NCI-H524 (cell line): ENCODE measurements around the gene CDH11.

Experiments used
- DNase-seq, 2 experiments: peaks; one replicate each; lab custom pipeline; 2025; lab: John Stamatoyannopoulos, UW

The CDH11 gene

DNA sequence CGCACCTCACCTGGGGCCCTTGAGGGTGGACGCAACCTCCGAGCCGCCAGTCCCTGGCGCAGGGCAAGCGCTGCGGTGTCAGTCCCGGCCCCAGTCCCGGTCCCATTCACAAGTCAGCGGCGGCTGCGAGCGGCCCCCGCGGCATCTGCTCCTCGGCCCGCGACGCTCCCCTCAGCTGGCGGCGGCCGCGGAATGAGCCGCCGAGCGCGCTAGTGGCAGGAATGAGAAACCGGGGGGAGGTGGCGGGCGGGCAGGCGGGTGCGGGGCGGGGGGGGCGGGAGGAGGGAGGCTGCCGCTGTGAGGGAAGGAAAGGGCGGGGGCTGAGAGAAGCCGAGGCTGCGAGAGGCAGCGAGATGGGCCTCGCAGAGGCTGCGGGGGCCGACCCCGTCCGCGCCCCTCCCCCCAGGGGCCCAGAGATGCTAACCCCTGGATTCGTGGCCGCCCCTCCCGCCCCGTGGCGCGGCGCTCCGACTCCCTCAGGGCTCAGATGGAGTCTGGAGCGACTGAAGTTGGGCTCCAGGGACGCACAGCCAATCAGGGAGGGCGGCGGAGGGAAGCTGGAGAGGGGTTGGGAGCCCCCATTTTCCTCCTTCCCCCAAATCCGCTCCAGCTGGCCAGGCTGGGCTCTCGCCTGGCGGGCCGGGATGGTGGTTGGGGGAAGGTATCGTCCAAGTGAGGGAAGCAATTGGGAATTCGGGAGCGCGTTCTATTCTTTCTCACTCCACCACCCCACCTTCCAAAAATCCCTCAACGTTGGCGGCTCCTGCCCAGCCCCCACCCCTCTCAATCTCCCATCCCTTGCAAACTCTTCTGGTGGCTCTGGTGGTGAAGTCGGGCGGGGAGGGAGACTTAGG lies at the start of gene CDH11:
TSS of gene CDH11 (minus strand) at position 194 of the 854 bp plus-strand sequence. CDS start 117,194 bp downstream, outside the sequence.
- peak; percentile 43 to 73 for DNase-seq

GRCh38 chr16:65154321-65154720 lies 32.5 kb upstream of the CDH11 start:
- DNase-seq, result no peak

DNA sequence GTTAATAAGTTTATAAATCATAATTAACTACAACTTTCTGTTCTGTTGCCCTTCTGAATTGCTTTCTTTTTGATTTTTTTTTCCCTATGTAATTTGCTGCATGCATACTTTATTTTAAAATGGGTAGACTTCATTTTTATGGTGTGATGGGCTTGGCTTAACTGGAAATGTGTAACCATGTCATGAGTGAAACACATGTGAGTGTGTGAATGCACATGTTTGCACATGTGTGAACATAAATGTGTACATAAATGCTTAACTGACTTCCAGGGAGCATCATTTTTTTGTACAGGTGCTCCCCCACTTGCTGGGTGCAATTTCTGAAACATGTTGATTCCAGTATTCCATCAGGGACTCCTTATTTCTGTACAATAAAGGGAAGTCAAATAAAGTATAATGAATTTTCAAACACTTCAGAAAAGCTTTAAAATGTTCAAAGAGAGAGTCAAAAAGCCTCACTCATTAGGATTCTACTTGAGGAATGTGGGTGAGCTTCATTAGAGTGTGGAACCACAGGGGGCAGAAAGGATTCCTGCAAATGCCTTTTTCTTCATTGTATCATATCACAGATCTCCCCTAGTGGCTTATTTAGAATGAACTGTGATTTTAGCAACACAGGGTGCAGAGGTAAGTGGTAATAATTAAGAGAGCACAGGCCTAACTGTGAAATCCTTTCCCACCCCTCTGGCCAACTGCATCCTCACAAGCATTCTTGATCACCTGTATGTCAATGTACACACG lies 31.7 kb upstream of the CDH11 start:
- no peak for DNase-seq

- DNase-seq, result no peak
Observed at GRCh38 chr16:65148804-65149203, 26.9 kb upstream of the CDH11 start.

DNA sequence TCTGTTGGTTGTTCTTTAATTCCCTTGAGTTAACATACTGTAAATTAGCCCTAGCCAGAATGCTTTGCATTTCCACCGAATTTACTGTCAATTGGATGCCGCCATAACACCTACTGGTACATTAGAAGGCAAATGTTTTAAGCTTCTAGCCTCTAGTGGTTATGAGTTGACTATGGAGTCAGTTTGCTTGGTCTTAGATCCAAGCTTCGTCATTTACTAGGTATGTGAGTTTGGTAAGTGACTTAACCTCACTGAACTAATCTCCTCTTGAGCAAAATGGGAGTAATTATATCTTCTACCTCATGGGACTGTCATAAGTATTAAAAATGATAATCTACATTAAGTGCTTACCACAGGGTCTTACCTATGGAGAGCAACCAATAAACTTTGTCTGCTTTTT lies 20.4 kb upstream of the CDH11 start:
- DNase-seq, result peak; percentile 14 to 46

GRCh38 chr16:65136681-65137080 lies 14.8 kb upstream of the CDH11 start:
- DNase-seq, result peak; percentile 17 to 33

GRCh38 chr16:65126845-65127624 lies 5.2 kb upstream of the CDH11 start:
- DNase-seq, result peak in 1 of 2 experiments; percentile 11

- DNase-seq, result no peak
Observed at GRCh38 chr16:65125871-65126270, 4.0 kb upstream of the CDH11 start.

GRCh38 chr16:65125322-65125721 lies 3.5 kb upstream of the CDH11 start:
- DNase-seq, result no peak

GRCh38 chr16:65124596-65124995 lies 2.7 kb upstream of the CDH11 start:
- DNase-seq, result no peak

- no peak for DNase-seq
Observed at GRCh38 chr16:65124212-65124548, 2.3 kb upstream of the CDH11 start.

DNA sequence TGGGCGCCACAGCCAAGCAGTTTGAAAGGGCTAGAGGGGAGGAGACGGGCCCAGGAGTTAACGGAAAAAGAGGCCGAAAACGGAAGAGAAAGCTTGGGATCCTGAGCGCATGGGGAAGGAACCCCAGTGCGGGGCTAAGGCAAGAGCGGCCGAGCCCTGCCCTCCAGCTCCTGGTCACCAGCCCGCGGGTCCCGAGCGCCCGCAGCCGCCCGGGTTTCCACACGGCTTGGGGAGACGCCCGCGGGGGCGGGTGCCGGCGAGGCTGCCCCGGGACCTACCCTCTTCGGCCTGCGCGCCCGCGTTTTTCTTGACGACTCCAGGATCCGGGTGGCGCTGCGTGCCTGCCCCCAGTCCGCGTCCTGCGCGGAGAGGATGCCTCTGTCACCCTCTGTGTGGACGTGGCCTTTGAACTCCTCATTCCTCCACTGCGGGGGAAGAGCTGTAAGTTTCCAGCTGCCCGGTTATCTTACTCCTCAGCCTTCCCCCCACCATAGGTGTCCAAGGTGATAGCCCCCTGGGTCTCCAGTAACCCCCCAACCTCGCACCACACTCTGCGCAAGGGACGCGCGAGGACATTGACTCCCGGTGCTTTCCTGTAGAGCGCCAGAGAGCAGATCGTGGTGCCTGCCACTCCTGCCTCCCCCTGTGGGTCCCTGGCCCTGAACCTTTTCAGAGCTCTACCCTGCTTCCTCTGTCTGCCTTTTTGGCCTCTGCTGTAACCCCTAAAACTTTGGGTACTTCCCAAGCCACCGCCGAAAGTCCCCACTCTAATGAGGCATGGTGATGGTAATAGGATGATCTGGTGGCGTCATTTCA lies 1.7 kb upstream of the CDH11 start:
- peak in 1 of 2 experiments; percentile 28 for DNase-seq

GRCh38 chr16:65122724-65123395 lies 997 bp upstream of the CDH11 start:
- DNase-seq, result peak in 1 of 2 experiments; percentile 46

DNA sequence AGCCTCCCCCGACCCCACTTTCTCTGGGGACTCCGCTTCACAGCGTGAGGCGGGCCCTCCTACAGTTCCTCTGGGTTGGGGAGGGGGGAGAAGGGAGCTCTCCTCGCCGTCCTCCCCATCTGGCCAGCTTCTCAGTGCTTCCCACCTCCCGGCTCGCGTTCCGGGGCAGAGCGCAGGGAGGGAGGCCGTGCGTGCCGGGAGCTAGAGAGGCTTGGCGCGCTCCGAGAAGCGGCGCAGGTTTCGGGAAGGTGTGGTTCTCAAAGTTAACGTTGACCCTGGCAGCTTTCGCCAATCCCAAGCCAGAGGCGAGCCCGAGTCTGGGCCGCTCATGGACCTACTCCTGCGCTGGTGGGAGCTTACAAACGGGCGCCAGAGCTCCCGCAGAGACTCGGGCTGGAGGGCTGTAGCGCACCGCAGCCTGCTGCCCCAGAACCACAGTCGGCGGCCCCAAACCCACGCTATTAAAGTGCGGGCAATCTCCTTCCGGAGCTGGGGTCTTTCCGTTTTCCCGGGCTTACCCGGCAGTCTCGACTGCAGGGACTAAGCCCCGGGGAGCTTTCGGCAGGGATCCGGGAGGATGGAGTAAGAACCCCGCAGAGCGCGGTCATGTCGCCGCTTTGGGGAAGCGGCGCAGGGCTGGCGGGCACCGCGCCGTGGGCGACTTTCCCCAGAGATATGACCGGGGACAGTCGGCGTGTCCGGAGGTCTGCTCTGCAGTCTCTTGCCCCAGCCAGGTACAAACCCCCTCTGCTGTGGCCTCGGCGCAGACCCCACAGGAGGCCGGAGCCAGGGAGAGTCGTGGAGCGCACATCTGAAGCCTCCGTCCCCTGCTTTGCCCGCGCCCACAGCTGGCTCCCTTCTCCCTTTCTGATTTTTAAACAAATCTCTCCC lies 787 bp downstream of the CDH11 start:
- peak in 1 of 2 experiments; percentile 55 for DNase-seq

- DNase-seq, result no peak
Observed at GRCh38 chr16:65120461-65120830, 1.4 kb downstream of the CDH11 start.

DNA sequence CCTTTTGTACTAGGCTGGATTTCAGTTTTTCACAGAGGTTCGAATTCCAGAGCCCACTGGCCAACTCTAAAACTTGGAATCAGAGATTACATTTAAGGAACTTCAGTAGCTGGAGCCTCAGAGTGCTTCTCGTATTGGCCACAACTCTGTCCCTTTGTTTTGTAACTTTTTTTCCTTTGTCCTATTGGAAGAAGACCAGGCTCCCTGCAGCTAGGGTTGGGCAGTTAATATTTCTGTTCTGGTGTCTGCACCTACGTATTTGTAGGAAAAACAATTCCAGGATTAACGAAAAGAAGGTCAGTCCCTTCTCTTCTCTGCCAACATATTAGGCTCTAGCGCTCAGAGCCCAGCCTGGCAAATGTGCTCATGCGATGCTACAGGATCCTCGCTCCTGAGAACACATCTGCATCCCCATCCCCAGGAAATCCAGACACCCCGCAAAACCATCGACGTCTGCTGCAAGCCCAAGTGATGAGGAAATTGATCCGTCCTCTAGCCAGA lies 1.9 kb downstream of the CDH11 start:
- DNase-seq, result no peak

DNA sequence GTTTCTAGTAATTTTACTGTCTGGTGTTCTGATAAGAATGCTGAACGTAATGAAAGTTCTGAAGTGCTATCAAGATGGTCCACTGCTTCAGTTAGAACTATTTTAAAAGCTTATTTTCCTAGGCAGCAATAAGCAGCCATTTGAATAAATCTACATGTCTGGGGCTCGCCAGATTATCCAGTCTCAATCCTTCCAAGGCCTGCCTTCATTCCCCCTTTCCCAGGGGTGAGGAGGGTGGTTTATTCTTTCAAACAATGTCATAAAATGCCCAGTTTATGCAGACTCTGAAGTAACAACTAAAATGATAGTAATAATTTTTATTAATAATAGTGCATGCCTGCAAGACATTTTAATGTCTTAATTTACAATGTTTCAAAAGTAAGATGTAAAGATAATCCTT lies 2.4 kb downstream of the CDH11 start:
- no peak for DNase-seq

GRCh38 chr16:65118871-65119270 lies 3.0 kb downstream of the CDH11 start:
- no peak for DNase-seq

DNA sequence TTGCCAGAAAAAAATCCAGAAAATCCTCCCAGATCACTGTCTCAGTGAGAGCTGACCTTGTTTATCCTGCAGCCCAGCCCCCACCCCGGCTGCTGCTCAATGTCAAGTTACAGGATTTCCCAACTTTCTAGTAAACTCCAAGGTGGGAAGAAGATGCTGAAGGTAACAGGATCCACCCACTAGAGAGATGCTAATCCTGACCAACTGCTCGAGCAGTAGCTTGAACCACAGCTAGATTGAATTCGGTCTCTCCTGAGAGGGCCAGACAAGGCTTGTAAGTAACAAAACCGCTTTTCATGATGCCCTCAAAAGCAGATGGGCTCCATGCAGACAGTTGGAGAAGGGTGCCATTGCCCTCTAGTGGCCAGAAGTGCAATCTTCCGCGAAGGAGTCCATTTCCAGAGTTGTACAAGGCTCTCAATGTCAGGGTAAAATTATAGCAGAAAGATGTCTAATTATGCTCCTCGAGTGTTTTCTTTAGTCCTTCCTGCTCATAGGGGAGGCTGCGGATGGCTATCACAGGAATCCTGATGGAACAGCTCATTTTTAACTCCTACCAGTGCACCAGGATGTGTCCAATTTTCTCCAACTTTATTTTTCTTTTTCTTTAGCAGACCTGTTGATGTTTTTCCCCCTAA lies 3.9 kb downstream of the CDH11 start:
- peak; percentile 96 to 99 for DNase-seq
